DND-41 (cell line): ENCODE measurements around the gene METTL15.
"Not testable (repeated sequence)": the region's sequence is repeated elsewhere in the genome, so short reads cannot be mapped to it uniquely, and the experiment has no call there.

ENCODE experiments used
- ATAC-seq: fragments of 200-7000 bp; cut with Tn5 transposase; 3 replicates; pipeline ENCODE4 v1.9.1; 2021; ENCODE audit warnings: low read depth; ENCODE audit not compliant: insufficient read depth
- DNase-seq: peaks from one replicate; pipeline ENCODE4 v3.0.0-alpha.2; 2020
- H2AFZ ChIP-seq: 2 replicates; pipeline ENCODE4 v1.6.0; 2012; ENCODE audit warnings: low read depth, low read length
- H3K27ac ChIP-seq: 2 replicates; pipeline ENCODE4 v1.5.1; 2012; ENCODE audit warnings: low read length, inconsistent platforms
- H3K27me3 ChIP-seq: fragments of 200-600 bp; sonication (generic); 2 replicates; pipeline ENCODE4 v1.6.0; 2012; ENCODE audit warnings: low read length, mild to moderate bottlenecking, inconsistent platforms; ENCODE audit not compliant: insufficient read depth, poor library complexity
- H3K36me3 ChIP-seq: 2 replicates; pipeline ENCODE4 v1.5.1; 2012; ENCODE audit warnings: low read length, inconsistent platforms; ENCODE audit not compliant: insufficient read depth
- H3K4me1 ChIP-seq: 2 replicates; pipeline ENCODE4 v1.5.1; 2012; ENCODE audit warnings: mild to moderate bottlenecking, low read length; ENCODE audit not compliant: insufficient read depth
- H3K4me2 ChIP-seq: 2 replicates; pipeline ENCODE4 v1.6.0; 2012; ENCODE audit warnings: mild to moderate bottlenecking, moderate library complexity, low read length, inconsistent platforms; ENCODE audit not compliant: insufficient read depth
- H3K4me3 ChIP-seq, 2 experiments: fragments of 200-600 bp in 1 of 2; shearing (Covaris generic) in 1 of 2; 2 replicates each; pipeline ENCODE4 v1.5.1; 2012 to 2016; ENCODE audit warnings: inconsistent platforms in 2 of 2, low read length in 2 of 2, mild to moderate bottlenecking in 2 of 2, low read depth in 1 of 2, moderate library complexity in 1 of 2
- H3K79me2 ChIP-seq: 2 replicates; pipeline ENCODE4 v1.6.0; 2012; ENCODE audit warnings: low read length, inconsistent platforms; ENCODE audit not compliant: insufficient read depth
- H3K9ac ChIP-seq: 2 replicates; pipeline ENCODE4 v1.6.0; 2012; ENCODE audit warnings: low read depth, mild to moderate bottlenecking, inconsistent platforms, low read length, moderate library complexity
- H3K9me3 ChIP-seq: 2 replicates; pipeline ENCODE4 v1.5.1; 2012; ENCODE audit warnings: low read length, moderate library complexity, mild to moderate bottlenecking, inconsistent platforms; ENCODE audit not compliant: insufficient read depth, severe bottlenecking
- H4K20me1 ChIP-seq: 2 replicates; pipeline ENCODE4 v1.6.0; 2012; ENCODE audit warnings: low read length; ENCODE audit not compliant: insufficient read depth
- EZH2 ChIP-seq: IDR thresholded peaks from 3 replicates; pipeline ENCODE4 v1.6.1; 2012; ENCODE audit warnings: borderline replicate concordance, low read depth, mild to moderate bottlenecking, moderate library complexity, low read length, inconsistent platforms; ENCODE audit not compliant: severe bottlenecking
- TF ChIP-seq, protein P1 (sequence below): IDR thresholded peaks from 2 replicates; pipeline ENCODE4 v1.5.1; 2012; ENCODE audit warnings: borderline replicate concordance, low read length, moderate library complexity, mild to moderate bottlenecking; ENCODE audit not compliant: poor library complexity, severe bottlenecking; ENCODE audit errors: extremely low read depth

METTL15 gene

DNA sequence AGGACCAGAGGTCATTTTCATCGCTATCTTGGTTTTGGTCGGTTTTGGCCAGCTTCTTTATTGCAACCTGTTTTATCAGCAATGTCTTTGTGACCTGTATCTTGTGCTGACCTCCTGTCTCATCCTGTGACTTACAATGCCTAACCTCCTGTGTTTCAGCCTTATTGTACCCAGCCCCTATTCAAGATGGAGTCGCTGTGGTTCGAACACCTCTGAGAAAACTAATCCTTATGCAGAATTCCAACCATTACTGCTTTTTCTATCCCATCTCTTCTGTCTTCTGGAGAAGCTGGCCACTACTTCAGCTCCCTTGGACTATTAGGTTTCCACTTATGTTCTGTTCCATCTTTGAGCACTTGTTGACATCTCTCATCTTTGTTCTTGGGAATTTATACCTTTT, 62.6 kb downstream of the METTL15 start:
- ATAC-seq = no peak
- H3K4me1 ChIP-seq = no peaks in the 10 kb centered on the region
- no peak for DNase-seq
- H3K27ac ChIP-seq = no peak overlapping the region
- H3K4me2 ChIP-seq = no peak overlapping the region
- peaks cover 3% of the 10 kb centered on the region; the same call in 1 of the 2 replicates for H3K79me2 ChIP-seq
- H3K36me3 ChIP-seq = peaks cover 14% of the 10 kb centered on the region; the same call in 1 of the 2 replicates
- no peak overlapping the region for H2AFZ ChIP-seq
- H3K27me3 ChIP-seq = no peaks in the 10 kb centered on the region
- H4K20me1 ChIP-seq = no peaks in the 10 kb centered on the region
- H3K9ac ChIP-seq = no peak overlapping the region
- TF ChIP-seq EZH2 = no peak
- TF ChIP-seq, protein P1, sequence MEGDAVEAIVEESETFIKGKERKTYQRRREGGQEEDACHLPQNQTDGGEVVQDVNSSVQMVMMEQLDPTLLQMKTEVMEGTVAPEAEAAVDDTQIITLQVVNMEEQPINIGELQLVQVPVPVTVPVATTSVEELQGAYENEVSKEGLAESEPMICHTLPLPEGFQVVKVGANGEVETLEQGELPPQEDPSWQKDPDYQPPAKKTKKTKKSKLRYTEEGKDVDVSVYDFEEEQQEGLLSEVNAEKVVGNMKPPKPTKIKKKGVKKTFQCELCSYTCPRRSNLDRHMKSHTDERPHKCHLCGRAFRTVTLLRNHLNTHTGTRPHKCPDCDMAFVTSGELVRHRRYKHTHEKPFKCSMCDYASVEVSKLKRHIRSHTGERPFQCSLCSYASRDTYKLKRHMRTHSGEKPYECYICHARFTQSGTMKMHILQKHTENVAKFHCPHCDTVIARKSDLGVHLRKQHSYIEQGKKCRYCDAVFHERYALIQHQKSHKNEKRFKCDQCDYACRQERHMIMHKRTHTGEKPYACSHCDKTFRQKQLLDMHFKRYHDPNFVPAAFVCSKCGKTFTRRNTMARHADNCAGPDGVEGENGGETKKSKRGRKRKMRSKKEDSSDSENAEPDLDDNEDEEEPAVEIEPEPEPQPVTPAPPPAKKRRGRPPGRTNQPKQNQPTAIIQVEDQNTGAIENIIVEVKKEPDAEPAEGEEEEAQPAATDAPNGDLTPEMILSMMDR = no peak
- H3K9me3 ChIP-seq = no peaks in the 10 kb centered on the region
- H3K4me3 ChIP-seq = no peak overlapping the region

GRCh38 chr11:28176351-28176750, 68.2 kb downstream of the METTL15 start:
- H3K4me3 ChIP-seq = no peak overlapping the region
- H3K27me3 ChIP-seq = no peaks in the 10 kb centered on the region
- TF ChIP-seq, protein P1 = no peak
- TF ChIP-seq EZH2 = no peak
- H2AFZ ChIP-seq = no peak overlapping the region
- H3K9me3 ChIP-seq = no peaks in the 10 kb centered on the region
- H3K79me2 ChIP-seq = no peaks in the 10 kb centered on the region
- no peaks in the 10 kb centered on the region for H4K20me1 ChIP-seq
- DNase-seq (no peak), ATAC-seq (no peak)
- no peaks in the 10 kb centered on the region for H3K4me1 ChIP-seq
- H3K27ac ChIP-seq = no peak overlapping the region
- H3K4me2 ChIP-seq = no peak overlapping the region
- H3K36me3 ChIP-seq = peaks cover 6% of the 10 kb centered on the region; the same call in 1 of the 2 replicates
- no peak overlapping the region for H3K9ac ChIP-seq

DNA sequence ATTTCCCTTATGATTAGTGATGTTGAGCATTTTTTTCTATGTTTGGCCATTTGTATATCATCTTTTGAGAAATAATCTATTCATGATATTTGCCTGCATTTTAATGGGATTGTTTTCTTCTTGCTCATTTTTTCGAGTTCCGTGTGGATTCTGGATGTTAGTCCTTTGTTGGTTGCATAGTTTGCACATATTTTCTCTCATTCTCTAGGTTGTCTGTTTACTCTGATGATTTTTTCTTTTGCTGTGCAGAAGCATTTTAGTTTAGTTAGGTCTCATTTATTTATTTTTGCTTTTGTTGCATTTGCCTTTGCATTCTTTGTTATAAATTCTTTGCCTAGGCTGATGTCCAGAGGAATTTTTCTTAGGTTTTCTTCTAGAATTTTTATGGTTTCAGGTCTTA, 87.3 kb downstream of the METTL15 start:
- Histone ChIP-seq H3K4me3 (no peak overlapping the region), H3K9ac (no peak overlapping the region), H2AFZ (no peak overlapping the region), H3K27ac (no peak overlapping the region), H3K9me3 (peaks cover 4% of the 10 kb centered on the region), H4K20me1 (no peaks in the 10 kb centered on the region), H3K36me3 (no peaks in the 10 kb centered on the region; the same call in 1 of the 2 replicates), H3K27me3 (no peaks in the 10 kb centered on the region), H3K4me1 (no peaks in the 10 kb centered on the region), H3K4me2 (no peak overlapping the region), H3K79me2 (no peaks in the 10 kb centered on the region)
- no peak for TF ChIP-seq EZH2
- TF ChIP-seq, protein P1 = no peak
- no peak for DNase-seq
- no peak for ATAC-seq

DNA sequence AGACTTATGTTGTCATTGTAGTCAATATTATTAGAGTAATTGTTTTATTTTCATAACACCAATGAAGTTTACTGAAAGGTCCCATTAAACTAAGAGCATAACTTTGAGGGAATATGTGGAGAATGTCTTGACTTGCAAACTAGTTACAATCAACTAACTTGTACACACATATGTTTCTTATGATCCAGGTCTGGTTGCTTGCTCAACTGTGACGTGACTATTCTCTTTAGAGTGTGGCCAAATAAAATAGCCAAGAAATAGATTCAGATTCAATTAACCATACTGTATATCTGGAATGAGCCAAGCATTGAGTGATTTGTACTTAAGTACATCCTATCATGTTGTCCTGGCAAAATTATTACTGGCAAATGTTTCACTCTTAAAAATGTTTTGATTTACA, 101.7 kb downstream of the METTL15 start:
- peaks cover 7% of the 10 kb centered on the region for H3K36me3 ChIP-seq
- ATAC-seq = no peak
- H3K9me3 ChIP-seq = no peaks in the 10 kb centered on the region

DNA sequence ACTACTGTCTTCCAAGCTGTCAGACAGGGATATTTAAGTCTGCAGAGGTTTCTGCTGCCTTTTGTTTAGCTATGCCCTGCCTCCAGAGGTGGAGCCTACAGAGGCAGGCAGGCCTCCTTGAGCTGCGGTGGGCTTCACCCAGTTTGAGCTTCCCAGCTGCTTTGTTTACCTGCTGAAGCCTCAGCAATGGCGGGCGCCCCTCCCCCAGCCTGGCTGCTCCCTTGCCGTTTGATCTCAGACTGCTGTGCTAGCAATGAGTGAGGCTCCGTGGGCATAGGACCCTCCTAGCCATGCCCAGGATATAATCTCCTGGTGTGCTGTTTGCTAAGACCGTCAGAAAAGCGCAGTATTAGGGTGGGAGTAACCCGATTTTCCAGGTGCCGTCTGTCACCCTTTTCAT, 113.9 kb downstream of the METTL15 start:
- not testable (repeated sequence) for H3K4me1 ChIP-seq, H3K27me3 ChIP-seq, H4K20me1 ChIP-seq, H3K4me2 ChIP-seq, H3K27ac ChIP-seq, H3K36me3 ChIP-seq, DNase-seq, H3K79me2 ChIP-seq, H3K9me3 ChIP-seq, H3K4me3 ChIP-seq, ATAC-seq, H3K9ac ChIP-seq, H2AFZ ChIP-seq

More for the DNA sequence above, 101.7 kb downstream of the METTL15 start:
- no peak overlapping the region for H3K27ac ChIP-seq
- no peaks in the 10 kb centered on the region for H3K79me2 ChIP-seq
- H2AFZ ChIP-seq = no peak overlapping the region
- no peak overlapping the region for H3K4me3 ChIP-seq
- TF ChIP-seq, protein P1 = no peak
- no peak overlapping the region for H3K4me2 ChIP-seq
- H3K9ac ChIP-seq = no peak overlapping the region
- no peak for DNase-seq
- no peaks in the 10 kb centered on the region for H3K27me3 ChIP-seq
- no peaks in the 10 kb centered on the region for H4K20me1 ChIP-seq
- no peaks in the 10 kb centered on the region for H3K4me1 ChIP-seq
